ENCODE results near the gene KNDC1.
"Not testable (repeated sequence)": the region's sequence is repeated elsewhere in the genome, so short reads cannot be mapped to it uniquely, and the experiment has no call there.

Gene KNDC1, protein sequence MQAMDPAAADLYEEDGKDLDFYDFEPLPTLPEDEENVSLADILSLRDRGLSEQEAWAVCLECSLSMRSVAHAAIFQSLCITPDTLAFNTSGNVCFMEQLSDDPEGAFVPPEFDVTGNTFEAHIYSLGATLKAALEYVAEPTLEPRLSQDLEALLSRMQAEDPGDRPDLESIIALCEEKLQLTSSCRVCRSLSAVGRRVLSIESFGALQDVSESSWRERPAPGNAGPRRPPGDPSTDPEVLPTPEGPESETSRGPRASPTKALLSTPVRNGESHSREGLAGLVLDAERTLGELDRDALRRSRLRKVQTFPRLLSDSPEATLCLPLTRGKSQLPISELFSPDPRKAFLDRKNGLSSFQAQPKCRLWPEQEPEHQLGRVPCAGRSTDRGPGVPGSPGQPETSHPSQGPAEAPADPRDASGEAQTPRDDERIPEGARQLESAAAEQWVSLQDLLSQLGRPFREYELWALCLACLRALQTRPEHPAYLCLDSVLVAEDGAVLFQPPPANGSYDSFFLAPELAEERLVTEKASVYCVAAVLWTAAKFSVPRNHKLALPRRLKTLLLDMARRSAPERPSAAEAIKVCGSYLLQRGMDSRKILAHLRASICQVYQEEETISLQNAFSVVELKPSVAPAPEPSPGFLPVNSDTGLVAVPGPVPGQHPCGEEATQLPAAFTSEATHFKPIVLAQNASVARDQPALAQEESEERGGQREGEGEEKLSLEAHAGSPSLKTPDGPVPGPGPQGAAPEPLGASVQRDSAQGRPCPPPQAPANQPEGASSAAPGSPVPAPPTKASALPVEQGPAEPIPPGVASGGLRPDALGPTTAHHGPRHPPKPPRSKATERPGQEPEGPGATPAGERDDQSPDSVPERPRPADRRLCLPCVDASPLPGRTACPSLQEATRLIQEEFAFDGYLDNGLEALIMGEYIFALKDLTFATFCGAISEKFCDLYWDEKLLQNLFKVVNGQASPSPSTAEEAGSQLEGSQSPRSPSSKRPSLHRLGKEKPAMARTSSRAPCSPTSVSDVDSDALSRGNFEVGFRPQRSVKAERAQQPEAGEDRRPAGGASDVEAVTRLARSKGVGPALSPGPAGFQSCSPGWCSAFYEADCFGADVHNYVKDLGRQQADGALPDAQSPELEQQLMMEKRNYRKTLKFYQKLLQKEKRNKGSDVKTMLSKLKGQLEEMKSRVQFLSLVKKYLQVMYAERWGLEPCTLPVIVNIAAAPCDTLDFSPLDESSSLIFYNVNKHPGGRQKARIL (N-terminal part only)

DNA sequence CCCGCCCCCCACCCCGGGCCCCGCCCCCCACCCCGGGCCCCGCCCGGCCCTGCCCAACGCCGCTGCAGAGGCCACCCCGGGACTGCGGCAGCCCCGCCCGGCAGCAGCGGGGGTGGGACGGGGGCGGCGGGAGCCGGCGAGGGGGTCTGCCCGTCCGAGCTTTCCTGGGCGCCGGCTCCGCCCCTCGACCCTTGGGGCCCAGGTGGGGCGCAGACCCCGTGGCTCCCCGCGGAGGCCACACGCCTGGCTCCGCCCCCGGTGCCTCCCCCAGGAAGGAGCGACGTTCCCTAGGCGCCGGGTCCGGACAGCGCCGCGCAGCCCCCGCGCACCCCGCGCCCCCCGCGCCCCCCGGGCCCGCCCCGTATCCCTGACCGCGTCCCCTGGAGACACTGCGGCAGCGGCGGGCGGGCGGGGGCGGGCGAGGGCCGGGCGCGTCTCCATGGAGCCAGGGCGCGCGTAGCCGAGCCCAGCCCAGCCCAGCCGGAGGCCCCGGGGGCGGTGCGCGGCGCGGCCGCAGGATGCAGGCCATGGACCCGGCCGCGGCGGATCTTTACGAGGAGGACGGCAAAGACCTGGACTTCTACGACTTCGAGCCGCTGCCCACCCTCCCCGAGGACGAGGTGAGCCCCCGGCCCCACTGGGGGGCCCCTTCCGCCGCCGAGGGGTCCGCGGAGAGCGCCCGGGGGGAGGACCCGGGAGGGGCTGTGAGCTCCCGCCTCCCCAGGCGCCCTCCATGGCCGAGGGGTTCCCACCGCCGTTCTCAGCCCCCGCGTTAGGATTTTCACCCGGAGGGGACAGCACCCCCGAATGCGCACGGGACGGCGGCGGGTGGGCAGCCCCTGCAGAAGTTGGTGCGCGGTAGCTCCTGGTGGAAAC is at the start of gene KNDC1:
Gene KNDC1 (plus strand): TSS at position 270 of the 876 bp plus-strand sequence. CDS start 249 bp downstream, at position 519.
- Histone ChIP-seq H3K9me3 (ENCODE audit: low read length) (no peaks in the 10 kb centered on the region), H2AFZ (ENCODE audit: low read length) (no peak within 1 kb of the TSS), H3K27ac (ENCODE audit: low read depth, low read length, poor library complexity, severe bottlenecking) (no peak within 1 kb of the TSS), H3K4me1 (ENCODE audit: insufficient read depth, low read length, severe bottlenecking) (no peaks in the 10 kb centered on the region), H3K4me3 (ENCODE audit: low read depth, low read length, poor library complexity, severe bottlenecking) (no peak within 1 kb of the TSS), H3K27me3 (ENCODE audit: insufficient read depth, low read length) (no peaks in the 10 kb centered on the region), H3K4me2 (ENCODE audit: low read length) (no peak within 1 kb of the TSS), H3K9me2 (ENCODE audit: low read depth, low read length) (no peaks in the 10 kb centered on the region), H3K79me2 (ENCODE audit: insufficient read depth, low read length) (no peaks in the 10 kb centered on the region), H4K20me1 (ENCODE audit: insufficient read depth, low read length) (no peaks in the 10 kb centered on the region), H3F3A (ENCODE audit: insufficient read depth, low read length) (no peaks in the 10 kb centered on the region), H3K9ac (ENCODE audit: low read length) (no peak within 1 kb of the TSS), H3K36me3 (ENCODE audit: insufficient read depth, low read length) (no peaks in the 10 kb centered on the region)
- TF ChIP-seq, protein P1, sequence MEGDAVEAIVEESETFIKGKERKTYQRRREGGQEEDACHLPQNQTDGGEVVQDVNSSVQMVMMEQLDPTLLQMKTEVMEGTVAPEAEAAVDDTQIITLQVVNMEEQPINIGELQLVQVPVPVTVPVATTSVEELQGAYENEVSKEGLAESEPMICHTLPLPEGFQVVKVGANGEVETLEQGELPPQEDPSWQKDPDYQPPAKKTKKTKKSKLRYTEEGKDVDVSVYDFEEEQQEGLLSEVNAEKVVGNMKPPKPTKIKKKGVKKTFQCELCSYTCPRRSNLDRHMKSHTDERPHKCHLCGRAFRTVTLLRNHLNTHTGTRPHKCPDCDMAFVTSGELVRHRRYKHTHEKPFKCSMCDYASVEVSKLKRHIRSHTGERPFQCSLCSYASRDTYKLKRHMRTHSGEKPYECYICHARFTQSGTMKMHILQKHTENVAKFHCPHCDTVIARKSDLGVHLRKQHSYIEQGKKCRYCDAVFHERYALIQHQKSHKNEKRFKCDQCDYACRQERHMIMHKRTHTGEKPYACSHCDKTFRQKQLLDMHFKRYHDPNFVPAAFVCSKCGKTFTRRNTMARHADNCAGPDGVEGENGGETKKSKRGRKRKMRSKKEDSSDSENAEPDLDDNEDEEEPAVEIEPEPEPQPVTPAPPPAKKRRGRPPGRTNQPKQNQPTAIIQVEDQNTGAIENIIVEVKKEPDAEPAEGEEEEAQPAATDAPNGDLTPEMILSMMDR (IDR thresholded peaks at IDR 0.05; ENCODE audit: low read length) = no peak
- no peak for TF ChIP-seq EZH2 (IDR thresholded peaks at IDR 0.05; ENCODE audit: borderline replicate concordance, low read length)

DNA sequence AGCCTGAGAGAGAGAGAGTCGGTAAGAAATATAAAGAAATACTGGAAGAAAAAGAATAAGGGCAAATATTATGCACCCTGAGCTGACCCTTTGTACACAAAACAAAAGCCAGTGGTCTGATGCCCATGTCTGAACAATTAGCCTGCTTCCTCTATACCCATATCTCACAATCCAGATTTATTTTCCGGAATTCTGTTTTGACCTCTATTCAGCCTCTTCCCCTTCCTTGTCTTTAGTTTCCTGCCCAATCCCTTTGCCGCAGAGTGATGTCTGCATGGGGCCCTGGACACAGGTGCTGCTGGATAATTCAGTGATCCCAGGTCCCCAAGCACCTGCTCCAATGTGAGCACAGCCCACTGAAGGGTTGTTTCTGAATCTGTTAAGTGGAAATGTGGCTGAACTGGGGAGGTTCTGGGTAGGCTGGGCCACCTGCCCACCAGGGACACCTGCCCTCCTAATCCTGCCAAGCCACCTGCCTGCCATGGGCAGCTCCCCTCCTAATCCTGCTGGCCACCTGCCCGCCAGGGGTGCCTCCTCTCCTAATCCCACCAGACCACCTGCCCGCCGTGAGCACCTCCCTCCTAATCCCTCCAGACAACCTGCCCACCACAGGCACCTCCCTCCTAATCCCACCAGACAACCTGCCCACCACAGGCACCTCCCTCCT is 49.3 kb upstream of the KNDC1 start:
- Histone ChIP-seq H3K27me3 (ENCODE audit: insufficient read depth, low read length) (no peaks in the 10 kb centered on the region), H3K4me1 (ENCODE audit: insufficient read depth, low read length, severe bottlenecking) (no peaks in the 10 kb centered on the region), H3K9me3 (ENCODE audit: low read length) (peaks cover 6% of the 10 kb centered on the region; the same call in 1 of the 2 replicates), H4K20me1 (ENCODE audit: insufficient read depth, low read length) (no peaks in the 10 kb centered on the region), H3F3A (ENCODE audit: insufficient read depth, low read length) (no peaks in the 10 kb centered on the region), H3K4me2 (ENCODE audit: low read length) (no peak overlapping the region), H3K27ac (ENCODE audit: low read depth, low read length, poor library complexity, severe bottlenecking) (no peak overlapping the region), H2AFZ (ENCODE audit: low read length) (no peak overlapping the region), H3K9me2 (ENCODE audit: low read depth, low read length) (no peaks in the 10 kb centered on the region), H3K36me3 (ENCODE audit: insufficient read depth, low read length) (no peaks in the 10 kb centered on the region), H3K79me2 (ENCODE audit: insufficient read depth, low read length) (no peaks in the 10 kb centered on the region), H3K9ac (ENCODE audit: low read length) (no peak overlapping the region), H3K4me3 (ENCODE audit: low read depth, low read length, poor library complexity, severe bottlenecking) (no peak overlapping the region)
- TF ChIP-seq, protein P1 (IDR thresholded peaks at IDR 0.05; ENCODE audit: low read length) = no peak
- TF ChIP-seq EZH2 (IDR thresholded peaks at IDR 0.05; ENCODE audit: borderline replicate concordance, low read length) = no peak

GRCh38 chr10:133111640-133112039 is 48.4 kb upstream of the KNDC1 start:
- H3K79me2 ChIP-seq (ENCODE audit: insufficient read depth, low read length); H3K27me3 ChIP-seq (ENCODE audit: insufficient read depth, low read length); H3K36me3 ChIP-seq (ENCODE audit: insufficient read depth, low read length); H3K9me3 ChIP-seq (ENCODE audit: low read length); H2AFZ ChIP-seq (ENCODE audit: low read length); H3F3A ChIP-seq (ENCODE audit: insufficient read depth, low read length); H3K9ac ChIP-seq (ENCODE audit: low read length); H3K4me3 ChIP-seq (ENCODE audit: low read depth, low read length, poor library complexity, severe bottlenecking); H3K9me2 ChIP-seq (ENCODE audit: low read depth, low read length); H3K4me1 ChIP-seq (ENCODE audit: insufficient read depth, low read length, severe bottlenecking); H3K27ac ChIP-seq (ENCODE audit: low read depth, low read length, poor library complexity, severe bottlenecking); H3K4me2 ChIP-seq (ENCODE audit: low read length); H4K20me1 ChIP-seq (ENCODE audit: insufficient read depth, low read length): not testable (repeated sequence)
